ENCODE measurements around the gene FAH. TPM values are rescaled to one million over a fixed set of nuclear protein-coding genes. Genes with fewer than 3 reads are reported as not detected.

Gene FAH
- total and polyA plus RNA-seq, 12 donors: 14.5 to 65.1 (median 28.8) TPM

- ATAC-seq (no peak), DNase-seq (no peak)
- peaks cover 0 to 80% (median 16%) of the 10 kb centered on the region in 9 donors for H3K36me3 ChIP-seq
- H3K9me3 ChIP-seq: no peaks in the 10 kb centered on the region
- H3K4me3 ChIP-seq: no peak overlapping the region
- intact Hi-C loops (cut with DNase I): no loop called here
- no peaks in the 10 kb centered on the region for H3K27me3 ChIP-seq
- H3K27ac ChIP-seq: no peak overlapping the region
- no peak for TF ChIP-seq CTCF (IDR thresholded peaks at IDR 0.05)
- WGBS, 2 donors: 87 to 93% methylated on average over 3 of the region's 3 CpGs
- H3K4me1 ChIP-seq: no peaks in the 10 kb centered on the region
These were observed 20.4 kb upstream of the FAH start for GRCh38 chr15:80132382-80132781.

DNA sequence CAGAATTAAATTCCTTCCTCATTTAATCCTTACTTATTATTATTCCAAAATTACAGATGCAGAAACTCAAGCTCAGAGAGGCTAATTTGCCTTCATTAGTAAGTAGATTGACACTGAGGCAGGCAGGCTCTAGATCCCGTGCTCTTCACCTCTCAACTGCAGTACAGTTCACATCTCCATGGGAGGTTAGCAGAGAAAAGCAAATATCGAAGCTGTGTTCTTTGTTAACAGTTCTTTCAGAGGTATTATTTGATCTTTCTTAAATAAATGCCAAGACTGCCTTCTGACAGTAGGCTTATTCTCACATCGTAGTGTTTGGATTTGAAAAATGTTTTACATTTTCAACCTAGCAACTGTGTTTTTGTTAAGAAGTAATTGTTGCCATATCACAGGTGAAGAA, 15.9 kb upstream of the FAH start:
- Histone ChIP-seq H3K27me3 (no peaks in the 10 kb centered on the region), H3K4me3 (no peak overlapping the region), H3K36me3 (peaks cover 0 to 64% (median 12%) of the 10 kb centered on the region in 9 donors), H3K27ac (no peak overlapping the region), H3K4me1 (no peaks in the 10 kb centered on the region), H3K9me3 (no peaks in the 10 kb centered on the region)
- ATAC-seq: no peak
- intact Hi-C loops (cut with DNase I): no loop called here
- DNase-seq: no peak
- 90 to 94% methylated on average over 3 of the region's 3 CpGs for WGBS, 2 donors
- TF ChIP-seq CTCF (IDR thresholded peaks at IDR 0.05): no peak

DNA sequence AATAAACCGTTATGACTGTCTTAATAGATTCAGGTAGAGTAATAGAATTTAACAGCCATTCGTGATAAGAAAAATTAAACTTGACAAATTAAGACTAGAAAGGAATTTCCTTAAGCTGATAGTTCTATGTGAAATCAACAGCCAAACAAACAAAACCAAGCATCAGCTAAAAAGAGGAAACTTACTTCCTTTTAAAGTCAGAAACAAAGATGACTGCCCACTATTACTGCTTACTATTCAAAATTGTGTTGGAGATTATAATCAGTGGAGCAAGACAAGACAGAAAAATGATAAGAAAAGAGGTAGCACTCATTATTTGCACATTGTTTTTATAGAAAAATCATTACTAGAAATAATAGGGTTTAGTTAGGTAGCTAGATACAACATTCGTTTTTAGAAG, 13.8 kb upstream of the FAH start:
- DNase-seq: no peak
- TF ChIP-seq CTCF (IDR thresholded peaks at IDR 0.05): no peak
- intact Hi-C loops (cut with DNase I): no loop called here
- ATAC-seq: no peak
- no peak overlapping the region for H3K27ac ChIP-seq
- H3K4me1 ChIP-seq: no peaks in the 10 kb centered on the region
- no peaks in the 10 kb centered on the region for H3K27me3 ChIP-seq
- no peaks in the 10 kb centered on the region for H3K9me3 ChIP-seq
- H3K4me3 ChIP-seq: no peak overlapping the region
- peaks cover 0 to 43% (median 10%) of the 10 kb centered on the region in 9 donors for H3K36me3 ChIP-seq
- 90 to 93% methylated on average over 3 of the region's 3 CpGs for WGBS, 2 donors

GRCh38 chr15:80140909-80141308, 11.9 kb upstream of the FAH start:
- no peaks in the 10 kb centered on the region for H3K27me3 ChIP-seq
- no peak overlapping the region for H3K4me3 ChIP-seq
- DNase-seq: no peak
- intact Hi-C loops (cut with DNase I): no loop called here
- no peak for TF ChIP-seq CTCF (IDR thresholded peaks at IDR 0.05)
- WGBS, 2 donors: 95 to 97% methylated on average over 4 of the region's 4 CpGs
- H3K4me1 ChIP-seq: no peaks in the 10 kb centered on the region
- no peaks in the 10 kb centered on the region for H3K9me3 ChIP-seq
- ATAC-seq: no peak
- no peak overlapping the region for H3K27ac ChIP-seq
- H3K36me3 ChIP-seq: peaks cover 0 to 24% (median 0%) of the 10 kb centered on the region in 9 donors

Measured in heart right ventricle (tissue), 16 donors.